Fibroblast of lung (primary cell): ENCODE results near the gene MCM10. TPM values are rescaled to one million over a fixed set of nuclear protein-coding genes. Genes with fewer than 3 reads are reported as not detected.

Source experiments
- DNase-seq, 2 donors: peaks; one replicate each; pipeline versions ENCODE4 v3.0.0 to v3.0.0-alpha.2; 2010; ENCODE audit warnings: low read depth in 2 of 2
- H2AFZ ChIP-seq: 2 replicates; pipeline ENCODE4 v1.5.1; 2012; ENCODE audit warnings: low read length, control low read depth, inconsistent platforms
- H3K27ac ChIP-seq: 2 replicates; pipeline ENCODE4 v1.5.1; 2011; ENCODE audit warnings: low read length, control low read depth; ENCODE audit not compliant: insufficient read depth
- H3K27me3 ChIP-seq: 2 replicates; pipeline ENCODE4 v1.5.1; 2011; ENCODE audit warnings: mild to moderate bottlenecking, low read length; ENCODE audit not compliant: control insufficient read depth, insufficient read depth
- H3K36me3 ChIP-seq: 2 replicates; pipeline ENCODE4 v1.5.1; 2011; ENCODE audit warnings: low read length; ENCODE audit not compliant: control insufficient read depth, insufficient read depth
- H3K4me1 ChIP-seq: 2 replicates; pipeline ENCODE4 v1.5.1; 2011; ENCODE audit warnings: low read length; ENCODE audit not compliant: control insufficient read depth, insufficient read depth; ENCODE audit errors: extremely low read depth
- H3K4me2 ChIP-seq: 2 replicates; pipeline ENCODE4 v1.5.1; 2011; ENCODE audit warnings: low read length, control low read depth; ENCODE audit not compliant: insufficient read depth; ENCODE audit errors: extremely low read depth
- H3K4me3 ChIP-seq, 4 experiments: fragments of 200-600 bp in 1 of 4; sonication (generic) in 1 of 4; replicated peaks in 1 of 4; 2 replicates each; pipeline ENCODE4 v1.5.1; 2011 to 2016; ENCODE audit warnings: low read length in 4 of 4, low read depth in 3 of 4, mild to moderate bottlenecking in 3 of 4, control low read depth in 2 of 4, inconsistent platforms in 1 of 4, mixed read lengths in 1 of 4; ENCODE audit not compliant: insufficient read depth in 1 of 4; ENCODE audit errors: control extremely low read depth in 1 of 4
- H3K79me2 ChIP-seq: 2 replicates; pipeline ENCODE4 v1.5.1; 2012; ENCODE audit warnings: mild to moderate bottlenecking, low read length, inconsistent platforms; ENCODE audit not compliant: control insufficient read depth, insufficient read depth
- H3K9ac ChIP-seq: 2 replicates; pipeline ENCODE4 v1.5.1; 2011; ENCODE audit warnings: mild to moderate bottlenecking, low read length, control low read depth; ENCODE audit not compliant: insufficient read depth
- H3K9me3 ChIP-seq: 2 replicates; pipeline ENCODE4 v1.5.1; 2012; ENCODE audit warnings: low read depth, low read length; ENCODE audit not compliant: control insufficient read depth, insufficient read depth
- H4K20me1 ChIP-seq: 2 replicates; pipeline ENCODE4 v1.5.1; 2011; ENCODE audit warnings: low read length; ENCODE audit not compliant: control insufficient read depth, insufficient read depth; ENCODE audit errors: extremely low read depth
- CTCF ChIP-seq, 2 donors: IDR thresholded peaks in 1 of 2; conservative IDR thresholded peaks in 1 of 2; 1 replicate in 1 of 2; 2 replicates in 1 of 2; pipeline ENCODE4 v1.5.1; 2011 to 2012; ENCODE audit warnings: low read length in 2 of 2, control low read depth in 1 of 2, inconsistent platforms in 1 of 2, low read depth in 1 of 2, mild to moderate bottlenecking in 1 of 2
- EZH2 ChIP-seq: IDR thresholded peaks from 2 replicates; pipeline ENCODE4 v1.5.1; 2012; ENCODE audit warnings: low read length, control low read depth, mild to moderate bottlenecking; ENCODE audit errors: missing control alignments
- polyA plus RNA-seq, 2 donors: library from polyadenylated mRNA; depleted of rRNA in 1 of 2; stranded (reverse) in 1 of 2; unstranded in 1 of 2; fragments of >200 nt; gene quantifications; 2 replicates each; pipeline ENCODE4 v1.2.1, GENCODE V29; 2011 to 2012; ENCODE audit warnings: missing spikeins in 1 of 2
- total RNA-seq: library from RNA; depleted of rRNA; stranded (reverse); fragments of >200 nt; gene quantifications from 2 replicates; pipeline ENCODE4 v1.2.1, GENCODE V29; 2014

The MCM10 gene
- total and polyA plus RNA-seq, 2 donors (not counting 1 experiment from before 2014, with no cell fraction given), result 0.83 to 3.1 TPM

GRCh38 chr10:13117841-13118783, 43.2 kb upstream of the MCM10 start:
- peaks cover 11% of the 10 kb centered on the region for H3K36me3 ChIP-seq

GRCh38 chr10:13118784-13119410, 42.5 kb upstream of the MCM10 start:
- peaks cover 12% of the 10 kb centered on the region for H3K36me3 ChIP-seq

More at GRCh38 chr10:13117841-13118783, 43.2 kb upstream of the MCM10 start:
- TF ChIP-seq EZH2 (no peak), CTCF (conservative IDR thresholded peaks at IDR 0.05 in 1 of 2, IDR thresholded peaks at IDR 0.05 in 1 of 2; ENCODE audit: low read depth in 1 of 2, low read length in 2 of 2) (no peak)
- no peaks in the 10 kb centered on the region for H3K9me3 ChIP-seq
- no peak overlapping the region for H3K27ac ChIP-seq
- H3K4me3 ChIP-seq, result no peak overlapping the region
- no peaks in the 10 kb centered on the region for H3K27me3 ChIP-seq
- H3K4me2 ChIP-seq, result no peak overlapping the region
- DNase-seq, result no peak
- H3K79me2 ChIP-seq, result no peaks in the 10 kb centered on the region
- H3K9ac ChIP-seq, result no peak overlapping the region
- H3K4me1 ChIP-seq, result no peaks in the 10 kb centered on the region
- no peaks in the 10 kb centered on the region for H4K20me1 ChIP-seq
- H2AFZ ChIP-seq, result no peak overlapping the region

More at GRCh38 chr10:13118784-13119410, 42.5 kb upstream of the MCM10 start:
- Histone ChIP-seq H3K27ac (no peak overlapping the region), H3K9ac (no peak overlapping the region), H3K27me3 (no peaks in the 10 kb centered on the region), H3K9me3 (no peaks in the 10 kb centered on the region), H3K4me2 (no peak overlapping the region), H3K4me3 (no peak overlapping the region), H3K4me1 (no peaks in the 10 kb centered on the region), H4K20me1 (no peaks in the 10 kb centered on the region), H3K79me2 (no peaks in the 10 kb centered on the region), H2AFZ (no peak overlapping the region)
- TF ChIP-seq EZH2 (no peak), CTCF (conservative IDR thresholded peaks at IDR 0.05 in 1 of 2, IDR thresholded peaks at IDR 0.05 in 1 of 2; ENCODE audit: low read depth in 1 of 2, low read length in 2 of 2) (no peak)
- DNase-seq, result no peak
